ENCODE results near the gene TRHDE. TPM values are rescaled to one million over a fixed set of nuclear protein-coding genes. Genes with fewer than 3 reads are reported as not detected.

The TRHDE gene
- total RNA-seq, 1 donor from 2014 or later: 5.6 TPM

DNA sequence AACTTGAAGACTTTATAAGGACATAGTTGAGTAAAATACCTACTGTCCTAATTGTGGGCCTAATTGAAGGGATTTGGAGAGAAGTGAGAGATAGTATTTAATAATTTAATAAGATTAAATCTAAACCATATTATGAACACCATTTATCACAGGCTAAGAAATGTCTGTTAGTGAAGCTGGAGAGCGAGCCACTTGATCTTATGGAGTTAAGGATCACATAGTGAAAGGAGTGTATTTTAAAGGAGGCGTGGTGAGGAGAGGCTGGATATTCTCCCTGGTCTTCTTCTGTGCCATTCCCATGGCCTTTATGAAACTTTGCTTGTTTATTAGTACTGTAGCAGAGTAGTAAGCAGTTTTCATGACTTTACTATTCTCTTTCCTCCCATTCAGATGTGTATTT is 172.4 kb downstream of the TRHDE start:
- Histone ChIP-seq H3K27me3 (ENCODE audit: control insufficient read depth, insufficient read depth, low read length) (no peaks in the 10 kb centered on the region), H3K36me3 (ENCODE audit: control insufficient read depth, insufficient read depth, low read length) (no peaks in the 10 kb centered on the region), H3K4me3 (ENCODE audit: low read depth, low read length) (no peak overlapping the region)
- TF ChIP-seq, protein P1, sequence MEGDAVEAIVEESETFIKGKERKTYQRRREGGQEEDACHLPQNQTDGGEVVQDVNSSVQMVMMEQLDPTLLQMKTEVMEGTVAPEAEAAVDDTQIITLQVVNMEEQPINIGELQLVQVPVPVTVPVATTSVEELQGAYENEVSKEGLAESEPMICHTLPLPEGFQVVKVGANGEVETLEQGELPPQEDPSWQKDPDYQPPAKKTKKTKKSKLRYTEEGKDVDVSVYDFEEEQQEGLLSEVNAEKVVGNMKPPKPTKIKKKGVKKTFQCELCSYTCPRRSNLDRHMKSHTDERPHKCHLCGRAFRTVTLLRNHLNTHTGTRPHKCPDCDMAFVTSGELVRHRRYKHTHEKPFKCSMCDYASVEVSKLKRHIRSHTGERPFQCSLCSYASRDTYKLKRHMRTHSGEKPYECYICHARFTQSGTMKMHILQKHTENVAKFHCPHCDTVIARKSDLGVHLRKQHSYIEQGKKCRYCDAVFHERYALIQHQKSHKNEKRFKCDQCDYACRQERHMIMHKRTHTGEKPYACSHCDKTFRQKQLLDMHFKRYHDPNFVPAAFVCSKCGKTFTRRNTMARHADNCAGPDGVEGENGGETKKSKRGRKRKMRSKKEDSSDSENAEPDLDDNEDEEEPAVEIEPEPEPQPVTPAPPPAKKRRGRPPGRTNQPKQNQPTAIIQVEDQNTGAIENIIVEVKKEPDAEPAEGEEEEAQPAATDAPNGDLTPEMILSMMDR (IDR thresholded peaks at IDR 0.05; ENCODE audit: insufficient read depth, low read length, poor library complexity, severe bottlenecking): no peak
- no peak for DNase-seq (ENCODE audit: low read depth)

DNA sequence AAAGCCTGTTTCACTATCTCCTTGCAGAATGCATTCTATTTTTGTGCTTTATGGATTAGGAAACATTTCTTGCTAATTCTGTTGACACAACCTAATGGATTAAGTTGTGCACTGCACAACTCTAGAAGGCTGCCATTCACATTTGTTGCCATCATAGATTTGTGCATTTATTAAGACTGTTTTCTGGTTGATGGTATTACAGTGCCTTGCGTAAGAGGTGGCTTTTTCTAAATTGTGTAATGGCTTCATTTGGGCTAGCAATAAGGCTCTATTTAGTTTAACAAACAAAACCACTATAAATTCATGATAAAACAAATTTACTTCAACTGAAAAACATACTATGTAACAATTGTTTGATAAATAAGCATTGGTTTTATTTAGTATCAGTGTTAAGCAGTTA is 175.9 kb downstream of the TRHDE start:
- TF ChIP-seq, protein P1 (IDR thresholded peaks at IDR 0.05; ENCODE audit: insufficient read depth, low read length, poor library complexity, severe bottlenecking): no peak
- no peaks in the 10 kb centered on the region for H3K36me3 ChIP-seq (ENCODE audit: control insufficient read depth, insufficient read depth, low read length)
- DNase-seq (ENCODE audit: low read depth): no peak
- H3K27me3 ChIP-seq (ENCODE audit: control insufficient read depth, insufficient read depth, low read length): no peaks in the 10 kb centered on the region
- H3K4me3 ChIP-seq (ENCODE audit: low read depth, low read length): no peak overlapping the region

DNA sequence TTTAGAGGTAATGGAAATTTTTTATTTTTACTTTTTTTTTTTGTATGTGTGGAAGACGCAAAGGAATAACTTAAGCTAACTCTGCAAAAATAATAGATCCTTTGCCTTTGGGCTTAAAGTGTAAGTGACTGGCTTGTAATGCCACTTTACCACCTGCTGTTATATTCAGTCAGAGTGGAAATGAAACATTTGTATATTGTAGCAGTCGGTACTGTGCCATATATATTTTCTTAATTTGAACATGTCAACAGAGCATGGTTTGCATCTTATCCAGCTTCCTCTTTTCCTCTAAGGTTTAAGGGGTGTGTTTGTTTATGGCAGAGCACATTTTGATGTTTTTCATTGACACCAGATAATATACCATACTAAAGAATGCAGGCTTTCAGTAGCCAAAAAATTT is 176.6 kb downstream of the TRHDE start:
- no peak overlapping the region for H3K4me3 ChIP-seq (ENCODE audit: low read depth, low read length)
- DNase-seq (ENCODE audit: low read depth): no peak
- TF ChIP-seq, protein P1 (IDR thresholded peaks at IDR 0.05; ENCODE audit: insufficient read depth, low read length, poor library complexity, severe bottlenecking): no peak
- H3K27me3 ChIP-seq (ENCODE audit: control insufficient read depth, insufficient read depth, low read length): no peaks in the 10 kb centered on the region
- no peaks in the 10 kb centered on the region for H3K36me3 ChIP-seq (ENCODE audit: control insufficient read depth, insufficient read depth, low read length)

DNA sequence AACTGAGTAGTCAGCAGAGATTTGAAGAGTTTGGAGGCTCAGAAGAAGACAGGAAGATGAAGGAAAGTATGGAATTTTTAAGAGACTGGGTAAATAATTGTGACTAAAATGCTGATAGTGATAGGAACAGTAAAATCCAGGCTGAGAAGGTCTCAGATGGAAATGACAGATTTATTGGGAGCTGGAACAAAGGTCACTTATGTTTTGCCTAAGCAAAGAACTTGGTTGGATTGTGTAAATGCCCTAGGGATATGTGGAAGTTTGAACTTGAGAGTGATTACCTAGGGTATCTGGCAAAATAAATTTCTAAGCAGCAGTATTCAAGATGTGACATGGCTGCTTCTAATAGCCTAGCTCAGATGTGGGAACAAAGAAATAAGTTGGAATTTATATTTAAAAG is 180.9 kb downstream of the TRHDE start:
- Histone ChIP-seq H3K4me3 (ENCODE audit: low read depth, low read length) (no peak overlapping the region), H3K27me3 (ENCODE audit: control insufficient read depth, insufficient read depth, low read length) (no peaks in the 10 kb centered on the region), H3K36me3 (ENCODE audit: control insufficient read depth, insufficient read depth, low read length) (no peaks in the 10 kb centered on the region)
- TF ChIP-seq, protein P1 (IDR thresholded peaks at IDR 0.05; ENCODE audit: insufficient read depth, low read length, poor library complexity, severe bottlenecking): no peak
- no peak for DNase-seq (ENCODE audit: low read depth)

DNA sequence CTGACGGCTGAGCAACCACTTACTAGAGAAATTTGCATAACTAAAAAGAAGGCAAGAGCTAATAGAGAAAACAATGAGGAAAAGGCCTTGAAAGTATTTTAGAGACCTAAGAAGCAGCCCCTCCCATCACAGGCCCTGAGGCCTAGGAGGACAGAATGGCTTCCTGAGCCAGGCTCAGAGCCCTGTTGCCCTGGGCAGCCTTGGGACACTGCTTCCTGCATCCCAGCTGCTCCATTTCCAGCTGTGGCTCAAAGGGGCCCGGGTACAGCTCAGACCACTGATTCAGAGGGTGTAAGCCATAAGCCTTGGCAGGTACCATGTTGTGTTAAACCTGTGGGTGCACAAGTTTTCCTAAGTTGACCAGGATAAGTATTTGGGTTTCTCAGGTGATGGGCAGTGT is 181.4 kb downstream of the TRHDE start:
- no peak for DNase-seq (ENCODE audit: low read depth)
- Histone ChIP-seq H3K36me3 (ENCODE audit: control insufficient read depth, insufficient read depth, low read length) (no peaks in the 10 kb centered on the region), H3K4me3 (ENCODE audit: low read depth, low read length) (no peak overlapping the region), H3K27me3 (ENCODE audit: control insufficient read depth, insufficient read depth, low read length) (no peaks in the 10 kb centered on the region)
- TF ChIP-seq, protein P1 (IDR thresholded peaks at IDR 0.05; ENCODE audit: insufficient read depth, low read length, poor library complexity, severe bottlenecking): no peak

DNA sequence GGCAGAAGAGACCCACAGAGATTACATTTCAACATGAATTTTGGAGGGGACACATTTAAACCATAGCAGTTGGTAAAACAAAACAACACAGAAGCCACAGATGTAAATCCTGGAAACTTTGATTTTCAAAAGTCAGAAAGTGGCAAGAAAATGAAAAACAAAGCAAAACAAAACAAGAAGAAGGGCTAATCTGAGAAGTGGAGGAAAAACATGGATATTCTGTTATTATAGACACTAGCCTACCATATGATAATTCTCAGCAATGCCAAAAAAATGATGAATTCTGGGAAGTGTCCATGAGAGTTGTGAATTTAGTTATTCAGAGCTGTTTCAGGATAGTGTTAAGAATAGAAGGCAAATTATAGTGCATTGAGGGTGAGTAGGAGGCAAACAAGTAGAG is 192.3 kb downstream of the TRHDE start:
- TF ChIP-seq, protein P1 (IDR thresholded peaks at IDR 0.05; ENCODE audit: insufficient read depth, low read length, poor library complexity, severe bottlenecking): no peak
- H3K27me3 ChIP-seq (ENCODE audit: control insufficient read depth, insufficient read depth, low read length): no peaks in the 10 kb centered on the region
- no peak overlapping the region for H3K4me3 ChIP-seq (ENCODE audit: low read depth, low read length)
- DNase-seq (ENCODE audit: low read depth): no peak
- H3K36me3 ChIP-seq (ENCODE audit: control insufficient read depth, insufficient read depth, low read length): no peaks in the 10 kb centered on the region
